AG09309 (cell line): ENCODE measurements around the gene EXOC6B.
A peak's percentile ranks its signal among the peaks of the same experiment; 100 is the strongest.

Source experiments
- DNase-seq: peaks from one replicate; pipeline ENCODE4 v3.0.0-alpha.2; 2010; ENCODE audit warnings: low read depth
- H3K4me3 ChIP-seq: 2 replicates; pipeline ENCODE4 v1.5.1; 2011; ENCODE audit warnings: mild to moderate bottlenecking, low read depth, low read length, moderate library complexity; ENCODE audit not compliant: control insufficient read depth
- CTCF ChIP-seq: IDR thresholded peaks from 2 replicates; pipeline ENCODE4 v1.5.1; 2011; ENCODE audit warnings: mild to moderate bottlenecking, low read depth, low read length, inconsistent platforms; ENCODE audit not compliant: insufficient read depth, control insufficient read depth; ENCODE audit errors: missing control alignments

The EXOC6B gene

DNA sequence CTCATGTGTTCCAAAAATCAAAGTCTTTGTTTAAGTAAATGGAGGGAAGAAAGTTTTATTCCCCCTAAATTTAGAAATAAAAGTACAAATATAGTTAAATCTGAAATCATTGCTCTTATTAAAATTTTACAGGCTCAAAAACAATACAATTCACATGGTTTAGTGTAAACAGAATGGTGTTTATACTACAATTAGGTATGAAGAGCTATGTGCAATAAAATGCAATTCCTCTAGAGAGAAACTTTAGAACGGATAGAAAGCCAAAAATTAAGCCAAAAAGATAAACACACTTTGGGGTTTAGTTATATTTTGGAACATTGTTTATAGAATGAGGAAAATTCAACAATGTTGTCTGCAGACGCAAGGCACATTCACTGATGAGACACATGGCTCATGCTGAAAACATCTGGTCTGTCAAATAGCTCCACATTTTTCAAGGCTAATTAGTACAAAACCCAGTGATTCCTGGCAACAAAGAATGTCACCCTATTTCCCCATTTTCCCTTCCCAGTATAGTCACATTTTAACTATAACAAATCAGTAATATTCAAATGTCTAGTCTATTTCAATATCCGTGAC lies 103.3 kb downstream of the EXOC6B start:
- no peak for TF ChIP-seq CTCF
- peak; percentile 8 for DNase-seq
- no peak overlapping the region for H3K4me3 ChIP-seq

DNA sequence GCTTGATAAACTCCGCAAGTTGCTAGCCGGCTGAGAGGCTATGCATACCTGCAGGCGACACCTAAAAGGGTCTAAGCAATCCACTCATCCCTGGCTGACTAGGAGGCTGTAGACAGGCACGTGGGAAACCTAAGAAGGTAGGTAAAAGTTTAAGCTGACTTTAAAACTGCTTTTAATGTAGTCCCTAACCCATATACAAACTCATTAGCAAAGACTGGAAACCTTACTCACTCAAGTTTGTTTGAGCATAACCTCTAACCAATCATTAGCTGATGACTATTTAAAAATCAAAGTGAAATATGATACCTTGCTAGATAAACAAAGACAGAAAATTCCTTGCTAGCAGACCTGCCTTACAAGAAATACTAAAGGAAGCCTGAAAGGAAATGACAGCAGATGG lies 106.4 kb downstream of the EXOC6B start:
- DNase-seq, result no peak
- TF ChIP-seq CTCF, result no peak
- H3K4me3 ChIP-seq, result no peak overlapping the region

GRCh38 chr2:72718876-72719275 lies 107.0 kb downstream of the EXOC6B start:
- DNase-seq, result no peak
- no peak overlapping the region for H3K4me3 ChIP-seq
- no peak for TF ChIP-seq CTCF

DNA sequence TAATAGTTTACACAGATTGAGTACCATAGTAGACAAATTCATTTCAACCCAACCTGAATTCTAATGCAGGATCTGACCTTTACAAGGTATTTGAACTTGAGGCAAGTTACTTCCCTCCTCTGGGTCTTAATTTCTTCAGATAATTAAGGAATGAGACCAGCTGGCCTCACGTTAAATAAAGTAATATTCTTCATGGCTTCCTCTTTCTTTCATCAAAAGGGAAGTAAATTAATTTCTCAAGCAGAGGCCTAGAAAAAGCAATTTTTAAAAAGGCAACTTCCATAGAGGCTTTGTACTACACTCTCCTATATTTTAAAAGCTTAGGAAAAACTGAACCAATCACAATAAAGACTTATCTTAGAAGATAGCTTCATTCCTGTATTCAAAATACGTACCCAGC lies 109.2 kb downstream of the EXOC6B start:
- TF ChIP-seq CTCF, result no peak
- H3K4me3 ChIP-seq, result no peak overlapping the region
- DNase-seq, result no peak

DNA sequence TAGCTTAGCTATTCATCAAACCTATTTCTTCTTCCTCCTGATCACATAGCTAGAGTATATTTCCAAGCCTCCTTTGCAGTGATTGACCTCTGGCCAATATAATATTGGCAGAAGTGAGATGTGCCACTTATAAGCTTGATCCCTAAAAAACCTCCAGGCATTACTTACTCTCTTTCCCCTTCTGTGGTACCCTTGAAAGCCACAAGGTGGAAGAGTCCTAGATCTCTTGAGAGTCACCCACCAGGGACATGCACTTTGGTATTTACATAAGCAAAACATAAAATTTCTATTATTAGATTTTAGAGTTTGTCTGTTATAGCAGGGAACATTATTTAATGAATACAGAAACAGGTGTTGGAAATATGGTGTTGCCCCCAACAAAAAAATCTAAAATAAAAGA lies 112.0 kb downstream of the EXOC6B start:
- no peak for TF ChIP-seq CTCF
- no peak overlapping the region for H3K4me3 ChIP-seq
- DNase-seq, result no peak

GRCh38 chr2:72712977-72713376 lies 112.9 kb downstream of the EXOC6B start:
- DNase-seq, result no peak
- no peak overlapping the region for H3K4me3 ChIP-seq
- TF ChIP-seq CTCF, result no peak

GRCh38 chr2:72712304-72712703 lies 113.5 kb downstream of the EXOC6B start:
- H3K4me3 ChIP-seq, result no peak overlapping the region
- DNase-seq, result no peak
- no peak for TF ChIP-seq CTCF
